ENCODE data around the gene BEND3. TPM values are rescaled to one million over a fixed set of nuclear protein-coding genes. Genes with fewer than 3 reads are reported as not detected.

The BEND3 gene
- total RNA-seq, 3 donors from 2014 or later: 3.6 to 6.7 (median 5.3) TPM

DNA sequence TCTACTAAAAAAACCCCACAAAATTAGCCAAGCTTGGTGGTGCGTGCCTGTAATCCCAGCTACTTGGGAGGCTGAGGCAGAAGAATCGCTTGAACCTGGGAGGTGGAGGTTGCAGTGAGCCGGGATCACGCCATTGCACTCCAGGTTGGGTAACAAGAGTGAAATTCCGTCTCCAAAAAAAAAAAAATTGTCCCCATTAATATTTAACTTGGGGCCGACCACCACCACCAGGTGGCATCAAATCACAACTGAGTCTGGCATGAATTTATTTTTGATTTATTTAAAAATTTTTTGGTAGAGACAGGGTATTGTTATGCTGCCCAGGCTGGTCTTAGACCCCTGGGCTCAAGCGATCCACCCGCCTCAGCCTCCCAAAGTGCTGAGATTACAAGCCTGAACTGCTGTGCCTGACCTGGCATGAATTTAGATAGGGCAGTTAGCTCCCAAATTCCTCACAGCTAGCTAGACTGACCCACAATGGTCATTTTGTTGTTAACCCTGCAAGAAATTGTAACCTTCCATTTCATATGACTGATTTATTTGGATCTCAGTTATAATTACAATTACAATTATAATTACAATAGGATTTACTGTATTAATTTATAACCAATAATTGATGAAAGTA lies 17.1 kb upstream of the BEND3 start:
- H3K4me3 ChIP-seq: no peak overlapping the region
- intact Hi-C loops (cut with DNase I, micrococcal nuclease): no loop called here
- no peak for ATAC-seq
- no peaks in the 10 kb centered on the region for H3K36me3 ChIP-seq (ENCODE audit: low read depth)
- TF ChIP-seq, protein P1, sequence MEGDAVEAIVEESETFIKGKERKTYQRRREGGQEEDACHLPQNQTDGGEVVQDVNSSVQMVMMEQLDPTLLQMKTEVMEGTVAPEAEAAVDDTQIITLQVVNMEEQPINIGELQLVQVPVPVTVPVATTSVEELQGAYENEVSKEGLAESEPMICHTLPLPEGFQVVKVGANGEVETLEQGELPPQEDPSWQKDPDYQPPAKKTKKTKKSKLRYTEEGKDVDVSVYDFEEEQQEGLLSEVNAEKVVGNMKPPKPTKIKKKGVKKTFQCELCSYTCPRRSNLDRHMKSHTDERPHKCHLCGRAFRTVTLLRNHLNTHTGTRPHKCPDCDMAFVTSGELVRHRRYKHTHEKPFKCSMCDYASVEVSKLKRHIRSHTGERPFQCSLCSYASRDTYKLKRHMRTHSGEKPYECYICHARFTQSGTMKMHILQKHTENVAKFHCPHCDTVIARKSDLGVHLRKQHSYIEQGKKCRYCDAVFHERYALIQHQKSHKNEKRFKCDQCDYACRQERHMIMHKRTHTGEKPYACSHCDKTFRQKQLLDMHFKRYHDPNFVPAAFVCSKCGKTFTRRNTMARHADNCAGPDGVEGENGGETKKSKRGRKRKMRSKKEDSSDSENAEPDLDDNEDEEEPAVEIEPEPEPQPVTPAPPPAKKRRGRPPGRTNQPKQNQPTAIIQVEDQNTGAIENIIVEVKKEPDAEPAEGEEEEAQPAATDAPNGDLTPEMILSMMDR (IDR thresholded peaks at IDR 0.05): no peak
- peaks cover 6% of the 10 kb centered on the region for H3K4me1 ChIP-seq (ENCODE audit: low read depth)
- no peaks in the 10 kb centered on the region for H3K9me3 ChIP-seq
- DNase-seq: peak in 1 of 3 donors; percentile 58

DNA sequence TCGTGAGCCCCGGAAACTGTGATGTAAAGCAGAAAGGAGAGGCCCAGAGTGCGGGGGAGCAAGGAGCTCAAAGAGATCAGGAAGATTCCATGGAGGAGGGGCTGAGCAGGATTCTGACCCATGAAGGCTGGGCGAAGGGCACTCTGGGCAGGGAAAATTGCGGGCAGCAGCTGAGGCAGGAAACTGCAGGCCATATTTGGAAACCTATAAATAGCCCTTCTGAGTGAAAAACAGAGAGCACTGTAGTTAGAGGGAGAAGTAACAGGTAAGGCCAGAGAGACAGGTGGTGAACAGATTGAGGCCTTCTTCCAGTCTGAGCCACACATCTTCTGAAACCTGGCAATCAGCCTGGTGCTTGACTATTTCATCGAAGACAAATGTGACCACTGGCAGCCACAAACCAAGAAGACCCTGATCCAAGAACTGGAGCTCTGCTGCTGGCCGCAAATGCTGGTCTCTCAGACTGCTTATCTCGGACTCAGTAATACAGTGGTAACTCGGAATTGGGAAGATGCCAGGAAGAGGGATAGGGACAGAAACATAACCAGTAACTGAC lies 14.1 kb upstream of the BEND3 start:
- intact Hi-C loops (cut with DNase I, micrococcal nuclease): no loop called here
- H3K4me3 ChIP-seq: no peak overlapping the region
- no peaks in the 10 kb centered on the region for H3K9me3 ChIP-seq
- H3K4me1 ChIP-seq (ENCODE audit: low read depth): peaks cover 6% of the 10 kb centered on the region
- TF ChIP-seq, protein P1 (IDR thresholded peaks at IDR 0.05): no peak
- H3K36me3 ChIP-seq (ENCODE audit: low read depth): no peaks in the 10 kb centered on the region
- DNase-seq: peak in 2 of 3 donors; percentile 40 to 60
- ATAC-seq: peak; percentile 74

DNA sequence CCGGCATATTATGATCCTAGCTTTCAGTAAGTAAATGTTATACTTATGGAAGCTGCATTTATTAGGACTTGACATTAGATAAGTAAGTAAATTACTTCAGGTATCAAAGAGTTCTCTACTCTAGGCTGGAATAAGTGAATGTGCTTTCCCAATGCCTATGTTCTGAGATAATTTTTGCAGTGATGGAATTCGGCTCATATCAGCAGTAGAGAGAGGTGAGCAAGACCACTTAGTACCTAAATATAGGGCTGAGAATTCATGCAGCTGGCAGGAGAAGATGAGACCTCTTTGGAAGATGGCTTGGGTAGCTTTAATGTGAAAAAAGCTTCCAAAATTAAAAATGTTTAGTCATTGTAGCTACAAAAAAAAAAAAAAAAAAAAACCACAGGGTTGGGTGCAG lies 13.3 kb upstream of the BEND3 start:
- DNase-seq (no peak), ATAC-seq (no peak)
- H3K4me1 ChIP-seq (ENCODE audit: low read depth): peaks cover 6% of the 10 kb centered on the region
- no peaks in the 10 kb centered on the region for H3K36me3 ChIP-seq (ENCODE audit: low read depth)
- TF ChIP-seq, protein P1 (IDR thresholded peaks at IDR 0.05): no peak
- no peaks in the 10 kb centered on the region for H3K9me3 ChIP-seq
- H3K4me3 ChIP-seq: no peak overlapping the region
- intact Hi-C loops (cut with DNase I, micrococcal nuclease): no loop called here

DNA sequence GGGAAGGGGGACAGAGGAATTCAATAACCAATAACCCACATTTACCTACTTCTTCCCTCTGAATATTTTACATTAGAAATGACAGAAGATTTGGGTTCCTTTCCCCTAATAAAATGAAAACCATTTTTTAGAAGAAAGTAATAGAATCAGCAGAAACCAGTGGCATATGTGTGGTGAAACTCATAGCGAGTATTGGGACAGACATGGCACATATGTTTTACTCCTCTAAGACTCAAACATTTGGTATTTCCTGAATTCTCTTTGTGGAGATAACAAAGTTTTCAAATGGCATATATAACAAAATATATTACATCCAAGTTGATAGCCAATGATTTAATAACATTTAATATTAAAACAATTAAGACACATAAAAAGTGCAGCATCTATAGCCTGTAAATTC lies 12.9 kb upstream of the BEND3 start:
- Histone ChIP-seq H3K9me3 (no peaks in the 10 kb centered on the region), H3K4me1 (ENCODE audit: low read depth) (peaks cover 6% of the 10 kb centered on the region), H3K4me3 (no peak overlapping the region), H3K36me3 (ENCODE audit: low read depth) (no peaks in the 10 kb centered on the region)
- ATAC-seq: no peak
- DNase-seq: no peak
- TF ChIP-seq, protein P1 (IDR thresholded peaks at IDR 0.05): no peak
- intact Hi-C loops (cut with DNase I, micrococcal nuclease): no loop called here

DNA sequence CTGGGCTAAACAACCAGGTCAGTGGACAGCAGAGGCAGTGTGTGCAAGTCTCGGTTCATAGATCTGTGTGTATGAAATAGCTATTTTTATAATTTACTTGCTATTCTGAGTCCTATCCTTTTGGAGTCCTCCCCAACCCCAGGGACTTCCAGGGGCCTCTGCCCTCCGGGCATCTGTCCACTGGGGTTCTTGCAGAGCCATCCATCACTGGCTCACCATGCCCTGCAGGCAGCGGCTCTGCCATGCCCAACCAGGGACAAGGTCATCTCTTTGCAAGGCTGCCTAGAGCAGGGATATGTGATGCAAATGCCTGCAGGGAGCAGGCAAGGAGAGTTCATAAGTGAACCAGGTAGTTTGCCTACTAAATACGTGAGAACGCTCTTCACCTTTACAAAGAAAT lies 10.5 kb upstream of the BEND3 start:
- Histone ChIP-seq H3K4me3 (no peak overlapping the region), H3K9me3 (no peaks in the 10 kb centered on the region), H3K36me3 (ENCODE audit: low read depth) (no peaks in the 10 kb centered on the region), H3K4me1 (ENCODE audit: low read depth) (peaks cover 6% of the 10 kb centered on the region)
- no peak for ATAC-seq
- intact Hi-C loops (cut with DNase I, micrococcal nuclease): no loop called here
- no peak for DNase-seq
- TF ChIP-seq, protein P1 (IDR thresholded peaks at IDR 0.05): no peak
